ENCODE measurements around the gene C1QB.

C1QB gene

GRCh38 chr1:22677931-22678896, 25.2 kb downstream of the C1QB start:
- H3K4me3 ChIP-seq (ENCODE audit: low read length), result no peak overlapping the region
- DNase-seq (ENCODE audit: low read depth), result no peak
- TF ChIP-seq CTCF (IDR thresholded peaks at IDR 0.05; ENCODE audit: insufficient read depth, low read depth, low read length, missing control alignments), result no peak

- no peak for DNase-seq (ENCODE audit: low read depth)
- TF ChIP-seq CTCF (IDR thresholded peaks at IDR 0.05; ENCODE audit: insufficient read depth, low read depth, low read length, missing control alignments), result no peak
- H3K4me3 ChIP-seq (ENCODE audit: low read length), result no peak overlapping the region
Measured at GRCh38 chr1:22680726-22681125, 27.7 kb downstream of the C1QB start.

GRCh38 chr1:22681556-22682276, 28.7 kb downstream of the C1QB start:
- no peak for TF ChIP-seq CTCF (IDR thresholded peaks at IDR 0.05; ENCODE audit: insufficient read depth, low read depth, low read length, missing control alignments)
- DNase-seq (ENCODE audit: low read depth), result no peak
- no peak overlapping the region for H3K4me3 ChIP-seq (ENCODE audit: low read length)

- DNase-seq (ENCODE audit: low read depth), result no peak
- TF ChIP-seq CTCF (IDR thresholded peaks at IDR 0.05; ENCODE audit: insufficient read depth, low read depth, low read length, missing control alignments), result no peak
- H3K4me3 ChIP-seq (ENCODE audit: low read length), result no peak overlapping the region
Measured at GRCh38 chr1:22683547-22683946, 30.5 kb downstream of the C1QB start.

- DNase-seq (ENCODE audit: low read depth), result no peak
- H3K4me3 ChIP-seq (ENCODE audit: low read length), result no peak overlapping the region
- TF ChIP-seq CTCF (IDR thresholded peaks at IDR 0.05; ENCODE audit: insufficient read depth, low read depth, low read length, missing control alignments), result no peak
Measured at GRCh38 chr1:22685591-22686059, 32.6 kb downstream of the C1QB start.

- H3K4me3 ChIP-seq (ENCODE audit: low read length), result no peak overlapping the region
- TF ChIP-seq CTCF (IDR thresholded peaks at IDR 0.05; ENCODE audit: insufficient read depth, low read depth, low read length, missing control alignments), result no peak
- no peak for DNase-seq (ENCODE audit: low read depth)
Measured at GRCh38 chr1:22687191-22687590, 34.2 kb downstream of the C1QB start.

All from epithelial cell of esophagus (primary cell).